Activated CD4-positive, CD25-positive, alpha-beta regulatory T cell treated with anti-CD3 and anti-CD28 coated beads, Interleukin-2, amount 50 U/mL, for 24 hours (primary cell): ENCODE data around the gene PLA2G2C.

Source experiments
- ATAC-seq, 2 donors: fragments of 150-1000 bp; cut with Tn5 transposase; one replicate each; pipeline ENCODE4 v1.10.0; 2021; ENCODE audit warnings: mild to moderate bottlenecking in 1 of 2, moderate library complexity in 1 of 2

PLA2G2C gene

GRCh38 chr1:20126806-20127440 is 59.4 kb downstream of the PLA2G2C start:
- ATAC-seq, result no peak

- no peak for ATAC-seq
Measured at GRCh38 chr1:20126041-20126805, 60.1 kb downstream of the PLA2G2C start.

GRCh38 chr1:20125100-20125499 is 61.2 kb downstream of the PLA2G2C start:
- no peak for ATAC-seq

GRCh38 chr1:20124456-20125057 is 61.8 kb downstream of the PLA2G2C start:
- ATAC-seq, result peak in 1 of 2 donors; percentile 33

- ATAC-seq, result no peak
Measured at GRCh38 chr1:20123722-20124455, 62.4 kb downstream of the PLA2G2C start.

GRCh38 chr1:20120796-20121195 is 65.5 kb downstream of the PLA2G2C start:
- no peak for ATAC-seq

- no peak for ATAC-seq
Measured at GRCh38 chr1:20119347-20119746, 67.0 kb downstream of the PLA2G2C start, which contains the start of gene PLA2G2D. PLA2G2D (minus strand) TSS chr1:20119536; CDS start chr1:20119498, 38 bp downstream.

- no peak for ATAC-seq
Measured at GRCh38 chr1:20117236-20117635, 69.1 kb downstream of the PLA2G2C start.

GRCh38 chr1:20115916-20116315 is 70.4 kb downstream of the PLA2G2C start:
- ATAC-seq, result no peak

- no peak for ATAC-seq
Measured at GRCh38 chr1:20115479-20115878, 70.8 kb downstream of the PLA2G2C start.

GRCh38 chr1:20114021-20114648 is 72.2 kb downstream of the PLA2G2C start:
- ATAC-seq, result no peak
